ENCODE results near the gene CTXN3. TPM values are rescaled to one million over a fixed set of nuclear protein-coding genes. Genes with fewer than 3 reads are reported as not detected.

Gene CTXN3
- total and polyA plus RNA-seq, 3 donors from 2014 or later, result 0.24 to 0.26 TPM; not detected in 1

GRCh38 chr5:127645300-127645726 is 3.6 kb upstream of the CTXN3 start:
- Histone ChIP-seq H3K27me3 (no peaks in the 10 kb centered on the region), H3K4me3 (no peak overlapping the region), H3K36me3 (ENCODE audit: low read depth, missing control alignments) (no peaks in the 10 kb centered on the region), H3K4me1 (peaks cover 9% of the 10 kb centered on the region), H3K27ac (no peak overlapping the region), H3K9me3 (no peaks in the 10 kb centered on the region)
- DNase-seq, result no peak
- no peak for TF ChIP-seq POLR2A (IDR thresholded peaks at IDR 0.05)
- WGBS, 2 donors, result 85 to 91% methylated on average over 2 of the region's 2 CpGs
- intact Hi-C loops (cut with DNase I; ENCODE audit: low total_unique reads), result no loop called here

GRCh38 chr5:127647361-127647958 is 1.4 kb upstream of the CTXN3 start:
- TF ChIP-seq CTCF (IDR thresholded peaks at IDR 0.05) (no peak), POLR2A (IDR thresholded peaks at IDR 0.05) (no peak)
- Histone ChIP-seq H3K27me3 (no peaks in the 10 kb centered on the region), H3K27ac (no peak overlapping the region), H3K4me1 (peaks cover 12% of the 10 kb centered on the region), H3K36me3 (ENCODE audit: low read depth, missing control alignments) (no peaks in the 10 kb centered on the region), H3K9me3 (no peaks in the 10 kb centered on the region), H3K4me3 (no peak overlapping the region)
- intact Hi-C loops (cut with DNase I; ENCODE audit: low total_unique reads), result no loop called here
- WGBS, 2 donors, result 82 to 96% methylated on average over 8 of the region's 8 CpGs
- DNase-seq, result no peak

GRCh38 chr5:127650022-127650421 is 1.1 kb downstream of the CTXN3 start:
- Histone ChIP-seq H3K9me3 (no peaks in the 10 kb centered on the region), H3K36me3 (ENCODE audit: low read depth, missing control alignments) (no peaks in the 10 kb centered on the region), H3K27ac (peak overlapping the region in 1 of 2 donors; percentile 25), H3K4me3 (no peak overlapping the region), H3K4me1 (peaks cover 12% of the 10 kb centered on the region), H3K27me3 (no peaks in the 10 kb centered on the region)
- no peak for TF ChIP-seq POLR2A (IDR thresholded peaks at IDR 0.05)
- TF ChIP-seq CTCF (IDR thresholded peaks at IDR 0.05), result no peak
- intact Hi-C loops (cut with DNase I; ENCODE audit: low total_unique reads), result no loop called here
- 31 to 43% methylated on average over 2 of the region's 2 CpGs for WGBS, 2 donors
- DNase-seq, result peak; percentile 49

- no peaks in the 10 kb centered on the region for H3K36me3 ChIP-seq (ENCODE audit: low read depth, missing control alignments)
- WGBS, 2 donors, result 52 to 56% methylated on average over 1 of the region's 1 CpG
- no peak overlapping the region for H3K4me3 ChIP-seq
- peak overlapping the region in 1 of 2 donors; percentile 25 for H3K27ac ChIP-seq
- TF ChIP-seq CTCF (IDR thresholded peaks at IDR 0.05) (no peak), POLR2A (IDR thresholded peaks at IDR 0.05) (no peak)
- intact Hi-C loops (cut with DNase I; ENCODE audit: low total_unique reads), result no loop called here
- DNase-seq, result no peak
- H3K4me1 ChIP-seq, result peaks cover 12% of the 10 kb centered on the region
- H3K9me3 ChIP-seq, result no peaks in the 10 kb centered on the region
- H3K27me3 ChIP-seq, result no peaks in the 10 kb centered on the region
Measured at GRCh38 chr5:127650649-127651048, 1.8 kb downstream of the CTXN3 start.

GRCh38 chr5:127652952-127653611 is 4.2 kb downstream of the CTXN3 start:
- H3K4me1 ChIP-seq, result peaks cover 12% of the 10 kb centered on the region
- WGBS, 2 donors, result 87 to 89% methylated on average over 7 of the region's 7 CpGs
- TF ChIP-seq POLR2A (IDR thresholded peaks at IDR 0.05) (no peak), CTCF (IDR thresholded peaks at IDR 0.05) (no peak)
- H3K9me3 ChIP-seq, result no peaks in the 10 kb centered on the region
- DNase-seq, result no peak
- no peaks in the 10 kb centered on the region for H3K36me3 ChIP-seq (ENCODE audit: low read depth, missing control alignments)
- H3K27me3 ChIP-seq, result no peaks in the 10 kb centered on the region
- H3K4me3 ChIP-seq, result no peak overlapping the region
- no peak overlapping the region for H3K27ac ChIP-seq
- intact Hi-C loops (cut with DNase I; ENCODE audit: low total_unique reads), result no loop called here
